GM19438 (cell line): ENCODE measurements around the gene BET1.
"Not testable (repeated sequence)": the region's sequence is repeated elsewhere in the genome, so short reads cannot be mapped to it uniquely, and the experiment has no call there.

Source experiments
- ATAC-seq: cut with Tn5 transposase; IDR thresholded peaks from one replicate; pipeline ENCODE4 v1.9.1; 2021; ENCODE audit warnings: low read depth; ENCODE audit not compliant: unreplicated experiment

BET1 gene

GRCh38 chr7:94004024-94004951 is at the start of gene BET1:
Gene BET1, minus strand, starts transcription at chr7:94004355. Its CDS starts 139 bp downstream, at chr7:94004216.
- peak; percentile 94 for ATAC-seq

GRCh38 chr7:94053532-94053931 is 49.4 kb upstream of the BET1 start:
- no peak for ATAC-seq

- ATAC-seq, result no peak
Measured at GRCh38 chr7:94052398-94053180, 48.4 kb upstream of the BET1 start.

GRCh38 chr7:94050046-94050445 is 45.9 kb upstream of the BET1 start:
- ATAC-seq, result peak; percentile 67

- no peak for ATAC-seq
Measured at GRCh38 chr7:94049615-94050014, 45.5 kb upstream of the BET1 start.

GRCh38 chr7:94048755-94049154 is 44.6 kb upstream of the BET1 start:
- ATAC-seq, result no peak

- no peak for ATAC-seq
Measured at GRCh38 chr7:94047956-94048355, 43.8 kb upstream of the BET1 start.

- no peak for ATAC-seq
Measured at GRCh38 chr7:94045581-94045980, 41.4 kb upstream of the BET1 start.

- ATAC-seq, result no peak
Measured at GRCh38 chr7:94044806-94045205, 40.7 kb upstream of the BET1 start.

GRCh38 chr7:94043299-94043698 is 39.1 kb upstream of the BET1 start:
- ATAC-seq, result no peak

- peak; percentile 77 for ATAC-seq
Measured at GRCh38 chr7:94042381-94042780, 38.2 kb upstream of the BET1 start.

- no peak for ATAC-seq
Measured at GRCh38 chr7:94041529-94041928, 37.4 kb upstream of the BET1 start.

- ATAC-seq, result no peak
Measured at GRCh38 chr7:94040254-94040653, 36.1 kb upstream of the BET1 start.

- no peak for ATAC-seq
Measured at GRCh38 chr7:94039368-94040035, 35.3 kb upstream of the BET1 start.

GRCh38 chr7:94031865-94032264 is 27.7 kb upstream of the BET1 start:
- peak; percentile 85 for ATAC-seq

- ATAC-seq, result no peak
Measured at GRCh38 chr7:94030634-94031033, 26.5 kb upstream of the BET1 start.

GRCh38 chr7:94029976-94030375 is 25.8 kb upstream of the BET1 start:
- no peak for ATAC-seq

GRCh38 chr7:94028768-94029167 is 24.6 kb upstream of the BET1 start:
- ATAC-seq, result no peak

GRCh38 chr7:94026619-94027018 is 22.5 kb upstream of the BET1 start:
- not testable (repeated sequence) for ATAC-seq

- ATAC-seq, result no peak
Measured at GRCh38 chr7:94022550-94022949, 18.4 kb upstream of the BET1 start.

GRCh38 chr7:94016786-94017185 is 12.6 kb upstream of the BET1 start:
- ATAC-seq, result no peak
